NT2/D1 (cell line): Measurements from ENCODE around the gene MED12L.
"Not testable (repeated sequence)": the region's sequence is repeated elsewhere in the genome, so short reads cannot be mapped to it uniquely, and the experiment has no call there.

ENCODE experiments used
- YY1 ChIP-seq: IDR thresholded peaks from 2 replicates; pipeline ENCODE4 v1.6.1; 2011; ENCODE audit not compliant: insufficient read length, insufficient read depth
- ZNF274 ChIP-seq: IDR thresholded peaks from 2 replicates; pipeline ENCODE4 v1.6.1; 2011; ENCODE audit warnings: mild to moderate bottlenecking, low read depth, low read length

GRCh38 chr3:151072842-151073241, 12.6 kb upstream of the MED12L start:
- TF ChIP-seq YY1, ZNF274: not testable (repeated sequence)
